Activated CD8-positive, alpha-beta memory T cell treated with anti-CD3 and anti-CD28 coated beads, Interleukin-2, amount 10 ng/mL, durations not matched to agents 7 days and 5 days (primary cell): Measurements from ENCODE around the gene ARHGAP26. TPM values are rescaled to one million over a fixed set of nuclear protein-coding genes. Genes with fewer than 3 reads are reported as not detected.
A peak's percentile ranks its signal among the peaks of the same experiment; 100 is the strongest.
"Not testable (repeated sequence)": the region's sequence is repeated elsewhere in the genome, so short reads cannot be mapped to it uniquely, and the experiment has no call there.

Source experiments
- ATAC-seq: fragments of 150-1000 bp; cut with Tn5 transposase; one replicate; pipeline ENCODE4 v1.10.0; 2021; ENCODE audit warnings: moderate library complexity
- CTCF ChIA-PET: fragments of 350-600 bp; sonication (Branson Sonifier 250); formaldehyde crosslinking; loops from one replicate; lab custom pipeline; 2021; ENCODE audit warnings: antibody characterized with exemption; lab: Charles Lee
- DNase-seq: peaks from one replicate; pipeline ENCODE4 v3.0.0-alpha.2; 2020
- H3K27ac Mint-ChIP-seq: one replicate; pipeline ENCODE4 v1.8.0; 2021; ENCODE audit warnings: mild to moderate bottlenecking, mixed read lengths
- H3K27me3 Mint-ChIP-seq: one replicate; pipeline ENCODE4 v1.8.0; 2021; ENCODE audit warnings: mixed read lengths
- H3K36me3 Mint-ChIP-seq: one replicate; pipeline ENCODE4 v1.8.0; 2021; ENCODE audit warnings: mild to moderate bottlenecking, mixed read lengths
- H3K4me1 Mint-ChIP-seq: one replicate; pipeline ENCODE4 v1.8.0; 2021; ENCODE audit warnings: mixed read lengths
- H3K4me3 Mint-ChIP-seq: one replicate; pipeline ENCODE4 v1.8.0; 2021; ENCODE audit warnings: mild to moderate bottlenecking, moderate library complexity, mixed read lengths
- H3K9me3 Mint-ChIP-seq: one replicate; pipeline ENCODE4 v1.8.0; 2022; ENCODE audit warnings: low read depth, mixed read lengths
- total RNA-seq, 2 experiments: library from RNA; stranded (reverse); gene quantifications; one replicate each; pipeline ENCODE4 v1.2.3, GENCODE V29; 2021

The ARHGAP26 gene
- total RNA-seq, 2 experiments from 2014 or later = 12.6 to 38.9 TPM

DNA sequence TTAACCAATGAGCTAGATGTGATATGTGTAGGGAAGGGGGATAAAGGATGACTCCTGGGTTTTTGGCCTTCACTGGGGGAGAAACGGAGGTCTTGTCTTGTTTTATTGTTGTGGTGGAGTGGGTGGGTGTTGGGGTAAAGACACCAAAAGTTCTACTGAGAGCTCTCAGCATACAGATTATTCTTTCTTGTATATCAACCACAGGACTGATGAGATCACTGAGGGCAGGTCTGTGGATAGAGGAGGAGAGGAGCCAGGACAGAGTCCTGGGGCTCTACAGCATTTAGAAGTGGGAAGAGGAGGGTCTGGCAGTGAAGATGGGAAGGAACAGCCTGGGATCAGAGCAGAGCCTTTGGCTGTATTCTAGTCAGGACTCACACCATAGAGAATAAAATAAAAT, 310.8 kb downstream of the ARHGAP26 start:
- CTCF ChIA-PET = no interaction called here
- DNase-seq = no peak
- no peak overlapping the region for H3K4me3 Mint-ChIP-seq
- no peaks in the 10 kb centered on the region for H3K36me3 Mint-ChIP-seq
- no peaks in the 10 kb centered on the region for H3K4me1 Mint-ChIP-seq
- H3K9me3 Mint-ChIP-seq = no peaks in the 10 kb centered on the region
- ATAC-seq = no peak
- H3K27ac Mint-ChIP-seq = no peak overlapping the region
- H3K27me3 Mint-ChIP-seq = no peaks in the 10 kb centered on the region

DNA sequence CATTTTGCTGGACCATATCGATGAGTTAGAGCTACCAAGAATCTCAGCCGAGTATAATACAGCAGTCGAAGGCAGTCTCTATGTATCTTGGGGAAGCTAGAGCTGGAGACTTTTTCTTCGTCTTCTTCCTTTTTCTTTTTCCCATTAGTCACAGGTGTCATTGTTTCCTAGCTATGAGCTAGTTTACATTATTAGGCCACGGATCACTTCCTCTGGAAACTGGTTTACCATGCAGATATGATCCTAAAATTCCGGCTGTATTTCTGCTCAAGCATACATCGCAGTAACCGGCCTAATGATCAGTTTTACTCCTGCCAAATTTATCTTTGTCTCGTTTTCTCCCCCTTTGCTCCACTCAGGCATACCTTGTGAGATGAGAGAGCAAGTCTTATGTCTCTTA, 312.8 kb downstream of the ARHGAP26 start:
- no peaks in the 10 kb centered on the region for H3K9me3 Mint-ChIP-seq
- DNase-seq = no peak
- ATAC-seq = no peak
- H3K36me3 Mint-ChIP-seq = no peaks in the 10 kb centered on the region
- no peaks in the 10 kb centered on the region for H3K4me1 Mint-ChIP-seq
- H3K4me3 Mint-ChIP-seq = no peak overlapping the region
- no peak overlapping the region for H3K27ac Mint-ChIP-seq
- no peaks in the 10 kb centered on the region for H3K27me3 Mint-ChIP-seq
- CTCF ChIA-PET = interaction anchor here (1.0 kb wide), 1 partner anchor 22 kb away, joined by 3 read pairs; no protein-coding TSS in a partner anchor

DNA sequence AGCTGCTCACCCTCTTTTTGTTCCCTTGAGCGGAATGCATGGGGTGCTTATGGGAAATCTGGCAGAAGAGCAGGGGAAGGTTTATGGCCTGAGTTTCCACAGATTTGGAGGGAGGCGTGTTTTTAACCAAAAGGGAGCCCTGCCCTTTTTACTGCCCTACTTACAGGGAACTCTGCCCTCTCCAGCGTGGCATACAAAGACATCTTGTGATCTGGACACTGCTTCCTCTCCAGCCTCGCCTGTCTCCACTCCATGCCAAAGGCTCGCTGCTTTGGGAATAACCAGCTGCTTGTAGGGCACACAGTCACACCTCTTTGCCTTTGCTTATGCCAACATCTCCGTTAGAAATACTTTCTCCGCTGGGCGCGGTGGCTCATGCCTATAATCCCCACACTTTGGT, 314.2 kb downstream of the ARHGAP26 start:
- DNase-seq (no peak), ATAC-seq (no peak)
- no peaks in the 10 kb centered on the region for H3K4me1 Mint-ChIP-seq
- H3K36me3 Mint-ChIP-seq = peaks cover 2% of the 10 kb centered on the region
- H3K27me3 Mint-ChIP-seq = no peaks in the 10 kb centered on the region
- CTCF ChIA-PET = interaction anchor here (0.5 kb wide), 1 partner anchor 70 kb away, joined by 3 read pairs; no protein-coding TSS in a partner anchor
- no peak overlapping the region for H3K27ac Mint-ChIP-seq
- H3K4me3 Mint-ChIP-seq = no peak overlapping the region
- H3K9me3 Mint-ChIP-seq = no peaks in the 10 kb centered on the region

DNA sequence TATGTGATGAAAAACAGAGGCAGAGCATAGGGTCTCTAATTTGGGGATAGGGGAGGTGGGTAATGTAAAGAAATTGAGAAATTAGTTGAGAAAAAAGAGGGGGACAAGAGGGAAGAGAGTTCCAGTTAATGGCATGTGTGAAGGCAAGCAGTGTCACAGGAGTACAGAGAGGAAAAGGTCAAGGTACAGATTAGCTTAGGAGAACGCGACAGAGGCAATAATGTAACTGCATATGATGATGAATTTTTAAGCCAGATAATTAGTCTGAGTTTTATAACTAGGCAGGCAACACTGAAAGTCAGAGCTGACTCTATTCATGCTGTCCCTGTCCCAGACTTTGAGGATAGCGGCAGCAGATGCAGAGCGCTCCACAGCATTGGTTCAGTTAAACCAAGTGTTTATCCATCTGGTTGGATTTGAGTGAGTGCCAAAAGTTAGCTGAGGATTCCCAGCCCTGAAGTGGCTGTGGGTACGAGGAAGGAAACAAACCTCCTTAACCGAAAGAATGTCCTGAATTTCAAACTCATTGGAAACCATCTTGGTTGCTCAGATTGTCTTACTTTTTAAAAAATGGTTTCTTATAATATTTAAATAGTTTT, 315.2 kb downstream of the ARHGAP26 start:
- H3K9me3 Mint-ChIP-seq = no peaks in the 10 kb centered on the region
- no peak for DNase-seq
- H3K27me3 Mint-ChIP-seq = no peaks in the 10 kb centered on the region
- ATAC-seq = no peak
- no peaks in the 10 kb centered on the region for H3K4me1 Mint-ChIP-seq
- H3K4me3 Mint-ChIP-seq = no peak overlapping the region
- no peak overlapping the region for H3K27ac Mint-ChIP-seq
- CTCF ChIA-PET = no interaction called here
- peaks cover 2% of the 10 kb centered on the region for H3K36me3 Mint-ChIP-seq

DNA sequence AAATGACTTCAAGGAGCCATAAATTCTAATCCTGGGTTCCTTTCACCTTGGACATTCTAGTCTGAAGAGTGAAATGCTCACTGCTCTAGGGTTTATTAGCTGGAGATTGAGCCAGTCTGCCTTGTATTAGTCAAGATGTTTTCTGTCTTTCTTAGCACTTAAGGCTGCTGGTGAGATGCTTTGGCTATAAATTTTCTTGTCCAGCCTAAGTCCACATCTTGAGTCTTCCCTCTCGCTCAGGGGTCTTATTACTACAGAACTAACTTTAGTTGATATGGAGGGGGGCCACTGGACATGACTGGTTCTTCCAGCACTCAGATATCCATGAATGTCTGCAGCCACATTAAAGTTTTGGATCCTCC, 316.4 kb downstream of the ARHGAP26 start:
- DNase-seq (no peak), ATAC-seq (no peak)
- Mint-ChIP-seq H3K4me3 (no peak overlapping the region), H3K36me3 (peaks cover 2% of the 10 kb centered on the region), H3K9me3 (no peaks in the 10 kb centered on the region), H3K4me1 (no peaks in the 10 kb centered on the region), H3K27ac (no peak overlapping the region), H3K27me3 (no peaks in the 10 kb centered on the region)
- CTCF ChIA-PET = no interaction called here

DNA sequence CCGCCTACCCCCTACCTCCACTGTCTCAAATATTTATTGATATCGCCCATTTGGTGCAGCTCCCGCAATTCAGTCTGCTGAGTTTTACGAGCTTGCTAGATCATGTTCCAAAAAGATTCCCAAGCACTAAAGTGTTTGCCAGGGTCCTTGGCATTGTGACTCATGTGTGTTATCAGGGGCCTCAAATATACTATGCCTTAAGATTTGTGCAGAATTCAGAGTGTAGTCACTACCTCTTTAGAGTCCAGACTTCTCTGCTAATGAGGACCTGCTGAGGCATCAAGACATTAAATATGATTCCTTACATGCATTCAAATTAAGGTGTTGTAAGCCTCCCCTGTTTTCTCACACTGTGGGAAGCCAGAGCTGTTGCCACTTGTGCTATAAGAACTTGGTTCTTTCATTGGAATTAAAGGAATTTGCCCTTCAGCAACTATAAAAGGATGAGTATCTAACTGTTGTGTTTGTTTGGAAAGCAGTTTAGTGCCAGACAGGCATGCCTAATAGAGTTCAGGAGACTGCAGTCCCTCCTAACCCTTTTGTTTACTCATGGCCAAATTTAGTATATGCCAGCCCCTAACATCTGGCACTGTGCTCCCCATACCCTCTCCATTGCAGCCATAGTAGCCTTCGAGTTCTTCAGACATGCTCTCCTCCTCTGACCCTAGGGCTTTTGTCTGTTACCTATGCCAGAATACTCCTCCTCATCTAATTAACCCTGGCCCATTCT, 316.9 kb downstream of the ARHGAP26 start:
- H3K4me3 Mint-ChIP-seq = no peak overlapping the region
- peaks cover 2% of the 10 kb centered on the region for H3K36me3 Mint-ChIP-seq
- ATAC-seq (no peak), DNase-seq (no peak)
- no peaks in the 10 kb centered on the region for H3K27me3 Mint-ChIP-seq
- CTCF ChIA-PET = no interaction called here
- H3K27ac Mint-ChIP-seq = no peak overlapping the region
- H3K9me3 Mint-ChIP-seq = no peaks in the 10 kb centered on the region
- no peaks in the 10 kb centered on the region for H3K4me1 Mint-ChIP-seq

DNA sequence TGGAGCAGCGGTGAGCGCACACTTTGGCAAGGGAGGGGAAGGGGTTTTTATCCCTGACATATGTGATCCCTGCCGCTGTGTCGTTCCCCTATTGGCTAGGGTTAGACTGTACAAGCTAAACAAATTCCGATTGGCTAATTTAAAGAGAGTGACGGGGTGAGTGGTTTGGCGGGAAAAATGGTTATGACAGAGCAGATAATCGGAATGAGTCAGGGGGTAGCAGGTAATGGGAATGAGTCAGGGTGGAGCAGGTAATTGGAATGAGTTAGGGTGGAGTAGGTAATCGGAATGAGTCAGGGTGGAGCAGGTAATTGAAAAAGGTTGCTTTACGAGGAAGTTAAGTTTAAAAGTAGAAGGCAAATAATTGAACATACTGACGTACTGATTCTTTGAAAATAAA, 318.5 kb downstream of the ARHGAP26 start:
- CTCF ChIA-PET, ATAC-seq: not testable (repeated sequence)

DNA sequence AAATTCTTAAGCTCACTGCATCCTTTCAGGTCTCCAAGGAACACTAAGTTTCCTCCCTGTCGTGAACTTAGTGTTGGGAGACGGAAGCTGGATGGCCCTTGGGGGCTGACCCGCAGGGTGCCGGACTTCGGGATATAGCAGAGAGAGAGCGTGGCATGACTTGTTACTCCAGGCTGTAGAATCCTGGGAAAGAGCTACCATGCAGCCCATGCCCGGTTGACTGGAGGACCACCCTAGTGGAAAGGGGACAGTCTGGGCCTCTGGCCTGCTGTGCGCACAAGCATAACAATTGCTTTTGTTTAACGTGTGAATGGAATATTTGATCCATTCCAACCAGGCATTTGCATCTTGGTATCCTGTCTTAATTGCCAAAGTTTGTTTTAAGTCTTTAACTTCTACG, 319.9 kb downstream of the ARHGAP26 start:
- H3K27ac Mint-ChIP-seq, H3K36me3 Mint-ChIP-seq, H3K27me3 Mint-ChIP-seq, H3K4me1 Mint-ChIP-seq, CTCF ChIA-PET, H3K4me3 Mint-ChIP-seq, ATAC-seq, DNase-seq, H3K9me3 Mint-ChIP-seq: not testable (repeated sequence)

More for the DNA sequence above, 318.5 kb downstream of the ARHGAP26 start:
- not testable (repeated sequence) for H3K4me1 Mint-ChIP-seq, H3K27ac Mint-ChIP-seq, H3K27me3 Mint-ChIP-seq, H3K4me3 Mint-ChIP-seq, H3K36me3 Mint-ChIP-seq, DNase-seq, H3K9me3 Mint-ChIP-seq

DNA sequence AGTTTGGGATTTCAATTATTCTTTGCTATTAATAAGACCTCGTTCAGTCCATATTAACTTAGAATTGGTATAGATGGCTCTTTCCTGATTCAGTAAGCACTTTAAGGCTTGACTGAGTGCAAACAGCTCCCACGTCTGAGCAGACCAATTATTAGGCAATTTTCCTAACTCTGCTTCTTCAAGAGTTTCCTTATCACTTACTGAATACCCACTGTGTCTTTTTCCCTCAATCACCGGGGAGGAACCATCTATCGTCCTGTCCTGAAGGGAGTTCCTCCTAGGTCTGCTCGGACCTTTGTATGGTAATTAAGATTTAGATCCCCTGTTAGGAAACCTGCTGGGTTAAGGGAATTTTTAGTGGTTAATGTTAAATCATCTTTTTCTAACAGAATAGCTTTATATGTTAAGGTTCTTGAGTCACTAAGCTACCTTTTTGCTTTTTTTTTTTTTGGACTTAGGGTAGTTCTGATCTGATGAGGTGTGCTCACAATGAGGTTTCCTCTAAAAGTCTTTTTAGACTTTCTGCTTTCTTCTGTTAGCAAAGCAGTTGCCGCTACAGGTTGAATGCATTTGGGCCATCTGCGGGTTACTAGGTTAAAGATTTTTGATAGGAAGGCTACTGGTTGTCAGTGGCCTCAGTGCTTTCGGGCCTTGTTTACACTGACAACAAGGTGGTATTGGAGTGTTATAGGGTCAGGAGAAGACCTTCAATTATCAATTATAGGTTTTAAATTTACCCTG, 322.7 kb downstream of the ARHGAP26 start:
- CTCF ChIA-PET, DNase-seq, H3K9me3 Mint-ChIP-seq, H3K4me1 Mint-ChIP-seq, H3K27ac Mint-ChIP-seq, H3K27me3 Mint-ChIP-seq, ATAC-seq, H3K36me3 Mint-ChIP-seq, H3K4me3 Mint-ChIP-seq: not testable (repeated sequence)

DNA sequence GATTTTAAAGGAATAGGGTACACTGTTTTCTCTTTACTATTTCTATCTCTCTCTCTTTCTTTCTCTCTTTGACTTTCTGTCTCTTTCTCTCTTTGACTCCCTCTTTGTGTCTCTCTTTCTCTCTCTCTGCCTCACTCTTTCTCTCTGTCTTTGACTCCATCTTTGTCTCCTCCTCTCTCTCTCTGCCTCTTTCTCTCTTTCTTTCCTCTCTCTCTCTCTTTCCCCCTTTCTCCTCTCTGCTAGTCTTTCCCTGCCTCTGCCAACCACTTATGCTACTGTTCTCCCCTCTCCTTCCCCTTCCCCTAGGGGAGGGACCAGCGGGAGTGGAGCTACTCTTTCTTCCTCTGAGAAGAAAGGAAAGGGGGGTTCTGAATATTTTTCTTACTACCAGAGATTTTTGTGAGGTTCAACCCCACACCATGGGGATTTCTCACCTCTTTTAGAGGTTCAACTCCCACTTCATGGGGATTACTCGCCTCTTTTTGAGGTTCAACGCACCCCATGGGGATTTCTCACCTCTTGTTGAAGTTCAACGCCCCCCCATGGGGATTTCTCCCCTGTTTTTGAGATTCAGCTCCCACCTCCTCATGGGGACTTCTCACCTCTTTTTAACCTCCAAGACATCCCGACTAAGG, 323.4 kb downstream of the ARHGAP26 start:
- CTCF ChIA-PET = no interaction called here
- no peaks in the 10 kb centered on the region for H3K27me3 Mint-ChIP-seq
- H3K9me3 Mint-ChIP-seq = no peaks in the 10 kb centered on the region
- no peak overlapping the region for H3K4me3 Mint-ChIP-seq
- ATAC-seq (no peak), DNase-seq (no peak)
- H3K36me3 Mint-ChIP-seq = peaks cover 6% of the 10 kb centered on the region
- H3K27ac Mint-ChIP-seq = no peak overlapping the region
- peaks cover 9% of the 10 kb centered on the region for H3K4me1 Mint-ChIP-seq

DNA sequence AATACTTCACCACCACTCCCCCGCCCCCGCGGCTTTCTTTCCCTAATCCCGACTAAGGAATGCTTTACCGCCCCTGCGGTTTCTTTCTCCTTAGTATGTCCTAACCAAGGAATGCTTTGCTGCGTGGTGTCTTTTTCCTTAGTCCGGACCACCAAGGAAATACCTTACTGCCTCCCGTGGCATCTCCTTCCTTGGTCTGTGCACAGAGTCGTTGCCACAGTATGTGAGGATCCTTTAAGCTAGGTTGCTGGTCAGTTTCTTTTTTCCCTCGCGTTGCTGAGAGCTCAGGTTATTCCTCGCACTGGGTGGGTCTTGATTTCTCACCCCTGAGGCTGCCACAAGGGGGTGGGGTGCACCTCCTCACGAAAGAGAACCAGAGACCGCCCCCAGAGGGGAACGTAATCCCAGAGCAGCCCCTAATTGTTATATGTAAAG, 323.9 kb downstream of the ARHGAP26 start:
- no peak overlapping the region for H3K27ac Mint-ChIP-seq

DNA sequence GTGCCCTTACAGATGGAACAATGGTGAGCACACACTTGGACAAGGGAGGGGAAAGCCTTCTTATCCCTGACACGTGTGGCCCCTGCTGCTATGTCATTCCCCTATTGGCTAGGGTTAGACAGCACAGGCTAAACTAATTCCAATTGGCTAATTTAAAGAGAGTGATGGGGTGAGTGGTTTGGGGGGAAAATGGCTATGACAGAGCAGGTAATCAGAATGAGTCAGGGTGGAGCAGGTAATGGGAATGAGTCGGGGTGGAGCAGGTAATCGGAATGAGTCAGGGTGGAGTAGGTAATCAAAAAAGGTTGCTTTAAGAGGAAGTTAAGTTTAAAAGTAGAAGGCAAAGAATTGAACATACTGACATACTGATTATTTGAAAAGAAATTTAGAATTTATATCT, 324.4 kb downstream of the ARHGAP26 start:
- H3K9me3 Mint-ChIP-seq, DNase-seq, CTCF ChIA-PET, ATAC-seq, H3K36me3 Mint-ChIP-seq, H3K4me1 Mint-ChIP-seq, H3K27me3 Mint-ChIP-seq, H3K4me3 Mint-ChIP-seq, H3K27ac Mint-ChIP-seq: not testable (repeated sequence)

More for the DNA sequence above, 323.9 kb downstream of the ARHGAP26 start:
- DNase-seq (no peak), ATAC-seq (no peak)
- Mint-ChIP-seq H3K4me1 (peaks cover 9% of the 10 kb centered on the region), H3K4me3 (no peak overlapping the region), H3K27me3 (no peaks in the 10 kb centered on the region), H3K9me3 (no peaks in the 10 kb centered on the region), H3K36me3 (peaks cover 4% of the 10 kb centered on the region)
- CTCF ChIA-PET = no interaction called here

DNA sequence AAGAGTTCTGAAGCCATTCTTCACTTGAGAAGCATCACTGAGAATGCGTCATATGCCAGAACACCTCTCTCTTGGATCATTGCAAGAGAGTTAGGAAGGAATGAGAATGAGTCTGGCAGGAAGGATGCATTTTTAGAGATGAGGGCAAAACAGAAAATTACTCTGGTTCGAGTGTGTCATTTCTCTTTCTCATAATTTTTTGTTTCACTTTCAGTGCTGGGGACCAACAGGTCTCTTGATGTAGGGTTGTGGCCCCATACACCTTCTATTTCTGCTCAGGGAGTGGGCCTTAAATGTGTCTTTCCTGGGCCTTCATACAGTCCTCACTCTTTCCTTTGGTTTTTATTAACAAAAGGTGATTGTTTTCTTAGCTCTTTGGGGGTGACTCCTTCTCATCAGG, 330.9 kb downstream of the ARHGAP26 start:
- ATAC-seq (peak; percentile 91), DNase-seq (no peak)
- H3K27ac Mint-ChIP-seq = peak overlapping the region; percentile 93
- peaks cover 35% of the 10 kb centered on the region for H3K4me1 Mint-ChIP-seq
- no peaks in the 10 kb centered on the region for H3K27me3 Mint-ChIP-seq
- H3K4me3 Mint-ChIP-seq = peak overlapping the region; percentile 56
- no peaks in the 10 kb centered on the region for H3K9me3 Mint-ChIP-seq
- CTCF ChIA-PET = interaction anchor here (1.6 kb wide), 1 partner anchor 19 kb away, joined by 4 read pairs; no protein-coding TSS in a partner anchor
- H3K36me3 Mint-ChIP-seq = peaks cover 6% of the 10 kb centered on the region
